SK-N-SH (cell line): ENCODE measurements around the gene PCDHA5. TPM values are rescaled to one million over a fixed set of nuclear protein-coding genes. Genes with fewer than 3 reads are reported as not detected.
"Not testable (repeated sequence)": the region's sequence is repeated elsewhere in the genome, so short reads cannot be mapped to it uniquely, and the experiment has no call there.

ENCODE experiments used
- CTCF ChIA-PET: fragments of 300-600, 350-600 bp; formaldehyde crosslinking; extraction: SDS; loops from one replicate; lab custom pipeline; 2021; lab: Yijun Ruan, JAX
- POLR2A ChIA-PET: fragments of 350-600 bp; sonication (Branson Sonifier 250); formaldehyde crosslinking; extraction: SDS; loops from one replicate; lab custom pipeline; 2020; ENCODE audit warnings: antibody characterized with exemption, inconsistent platforms; lab: Yijun Ruan, JAX
- DNase-seq: peaks from one replicate; pipeline ENCODE4 v3.0.0; 2012
- H2AFZ ChIP-seq: fragments of 200-600 bp; sonication (generic); 2 replicates; pipeline ENCODE4 v1.8.1; 2016; ENCODE audit warnings: antibody characterized with exemption, mild to moderate bottlenecking, low read depth
- H3F3A ChIP-seq: fragments of 200-600 bp; sonication (generic); replicated peaks from 2 replicates; pipeline ENCODE3; 2016; ENCODE audit warnings: antibody characterized with exemption, mild to moderate bottlenecking; ENCODE audit not compliant: insufficient read depth
- H3K27ac ChIP-seq, 2 experiments: fragments of 200-500 bp in 1 of 2; fragments of 200-600 bp in 1 of 2; sonication (Bioruptor generic) in 1 of 2; sonication (generic), shearing (Covaris generic) in 1 of 2; 2 replicates each; pipeline versions ENCODE4 v1.5.1 to v1.6.1; 2014 to 2016; ENCODE audit warnings: low read depth in 2 of 2, inconsistent platforms in 1 of 2, low read length in 1 of 2, mild to moderate bottlenecking in 1 of 2, mixed read lengths in 1 of 2
- H3K27me3 ChIP-seq: fragments of 200-600 bp; sonication (generic), shearing (Covaris generic); 2 replicates; pipeline ENCODE4 v1.6.1; 2016; ENCODE audit warnings: mixed run types; ENCODE audit not compliant: insufficient read depth
- H3K36me3 ChIP-seq, 2 experiments: fragments of 200-500 bp in 1 of 2; fragments of 200-600 bp in 1 of 2; sonication (Bioruptor generic) in 1 of 2; sonication (generic) in 1 of 2; replicated peaks in 1 of 2; 2 replicates each; pipeline versions ENCODE3 to v1.5.1; 2014 to 2016; ENCODE audit warnings: low read length in 1 of 2, mild to moderate bottlenecking in 1 of 2; ENCODE audit not compliant: insufficient read depth in 2 of 2, control insufficient read depth in 1 of 2
- H3K4me1 ChIP-seq, 2 experiments: fragments of 200-500 bp in 1 of 2; fragments of 200-600 bp in 1 of 2; sonication (Bioruptor generic) in 1 of 2; sonication (generic), shearing (Covaris generic) in 1 of 2; 2 replicates each; pipeline versions ENCODE4 v1.5.1 to v1.6.1; 2014 to 2016; ENCODE audit warnings: low read depth in 1 of 2, low read length in 1 of 2, mixed run types in 1 of 2; ENCODE audit not compliant: insufficient read depth in 2 of 2, control insufficient read depth in 1 of 2
- H3K4me2 ChIP-seq: fragments of 200-600 bp; sonication (generic), shearing (Covaris generic); 2 replicates; pipeline ENCODE4 v1.6.1; 2017; ENCODE audit warnings: mixed run types
- H3K4me3 ChIP-seq, 2 experiments: fragments of 200-500 bp in 1 of 2; fragments of 200-600 bp in 1 of 2; sonication (Bioruptor generic) in 1 of 2; sonication (generic), shearing (Covaris generic) in 1 of 2; 2 replicates each; pipeline versions ENCODE4 v1.5.1 to v1.8.1; 2014 to 2016; ENCODE audit warnings: low read depth in 2 of 2, inconsistent platforms in 1 of 2, low read length in 1 of 2, mild to moderate bottlenecking in 1 of 2, mixed read lengths in 1 of 2, moderate library complexity in 1 of 2
- H3K79me2 ChIP-seq: fragments of 200-600 bp; sonication (generic); 2 replicates; pipeline ENCODE4 v1.8.1; 2017; ENCODE audit warnings: mild to moderate bottlenecking; ENCODE audit not compliant: insufficient read depth
- H3K9ac ChIP-seq: fragments of 200-600 bp; sonication (generic); 2 replicates; pipeline ENCODE4 v1.6.1; 2017; ENCODE audit warnings: mixed run types
- H3K9me2 ChIP-seq: fragments of 200-600 bp; sonication (generic); 2 replicates; pipeline ENCODE4 v1.6.1; 2017; ENCODE audit warnings: mixed run types
- H3K9me3 ChIP-seq: fragments of 200-600 bp; sonication (generic); 2 replicates; pipeline ENCODE4 v1.6.1; 2017; ENCODE audit warnings: mixed run types, mild to moderate bottlenecking, moderate library complexity
- H4K20me1 ChIP-seq: fragments of 200-600 bp; sonication (generic); 2 replicates; pipeline ENCODE4 v1.6.1; 2017; ENCODE audit warnings: mild to moderate bottlenecking, mixed run types; ENCODE audit not compliant: insufficient read depth
- GABPA ChIP-seq: IDR thresholded peaks from 2 replicates; pipeline ENCODE4 v1.4.0; 2012; ENCODE audit warnings: low read depth, mild to moderate bottlenecking
- IRF3 ChIP-seq: fragments of 150-350 bp; IDR thresholded peaks from 2 replicates; pipeline ENCODE4 v1.6.1; 2016; ENCODE audit warnings: mild to moderate bottlenecking, low read depth, low read length
- JUND ChIP-seq: IDR thresholded peaks from 2 replicates; pipeline ENCODE4 v1.4.0; 2012
- NFIC ChIP-seq: IDR thresholded peaks from 2 replicates; pipeline ENCODE4 v1.4.0; 2012; ENCODE audit warnings: borderline replicate concordance
- NRF1 ChIP-seq: IDR thresholded peaks from 2 replicates; pipeline ENCODE4 v1.6.1; 2012; ENCODE audit warnings: low read depth, mild to moderate bottlenecking, low read length
- POLR2AphosphoS5 ChIP-seq: IDR thresholded peaks from 2 replicates; pipeline ENCODE4 v1.6.1; 2012; ENCODE audit warnings: low read depth, low read length
- RAD21 ChIP-seq: IDR thresholded peaks from 2 replicates; pipeline ENCODE4 v1.6.1; 2012; ENCODE audit warnings: mild to moderate bottlenecking, low read length
- RCOR1 ChIP-seq: fragments of 150-350 bp; IDR thresholded peaks from 2 replicates; pipeline ENCODE4 v1.6.1; 2017; ENCODE audit warnings: antibody characterized with exemption, low read length
- RXRA ChIP-seq: IDR thresholded peaks from 2 replicates; pipeline ENCODE4 v1.4.0; 2012; ENCODE audit warnings: low read depth, mild to moderate bottlenecking, borderline replicate concordance
- SIN3A ChIP-seq: IDR thresholded peaks from 2 replicates; pipeline ENCODE4 v1.6.1; 2012; ENCODE audit warnings: low read depth, mild to moderate bottlenecking, low read length, moderate library complexity, borderline replicate concordance
- SMC3 ChIP-seq: IDR thresholded peaks from 2 replicates; pipeline ENCODE4 v1.6.1; 2012; ENCODE audit warnings: low read depth, low read length, improper control_type of control experiment
- TAF1 ChIP-seq: IDR thresholded peaks from 2 replicates; pipeline ENCODE4 v1.6.1; 2012; ENCODE audit warnings: low read depth, mild to moderate bottlenecking, low read length, moderate library complexity, borderline replicate concordance
- TCF12 ChIP-seq: IDR thresholded peaks from 2 replicates; pipeline ENCODE4 v1.4.0; 2012
- TEAD4 ChIP-seq: IDR thresholded peaks from 2 replicates; pipeline ENCODE4 v1.4.0; 2012; ENCODE audit warnings: mild to moderate bottlenecking, borderline replicate concordance; ENCODE audit not compliant: insufficient read depth
- WGBS: methylation state at CpG from one replicate; pipeline ENCODE4 v1.1.6; 2017; ENCODE audit warnings: low lambda C conversion rate; 5-methylcytosine and 5-hydroxymethylcytosine counted together
- polyA plus RNA-seq, 3 experiments: library from polyadenylated mRNA; depleted of rRNA; stranded (reverse); fragments of >200 nt; gene quantifications; 2 replicates each; pipeline ENCODE4 v1.2.3, GENCODE V29; 2012
- TF ChIP-seq, protein P1 (sequence below): IDR thresholded peaks from 2 replicates; pipeline ENCODE4; 2012
- TF ChIP-seq, protein P2 (sequence below): IDR thresholded peaks from 2 replicates; pipeline ENCODE4 v1.4.0; 2012; ENCODE audit warnings: low read depth, borderline replicate concordance

The PCDHA5 gene
- polyA plus RNA-seq, 1 of the 3 experiments (the other 2 are of a cell fraction): 0.02 TPM

DNA sequence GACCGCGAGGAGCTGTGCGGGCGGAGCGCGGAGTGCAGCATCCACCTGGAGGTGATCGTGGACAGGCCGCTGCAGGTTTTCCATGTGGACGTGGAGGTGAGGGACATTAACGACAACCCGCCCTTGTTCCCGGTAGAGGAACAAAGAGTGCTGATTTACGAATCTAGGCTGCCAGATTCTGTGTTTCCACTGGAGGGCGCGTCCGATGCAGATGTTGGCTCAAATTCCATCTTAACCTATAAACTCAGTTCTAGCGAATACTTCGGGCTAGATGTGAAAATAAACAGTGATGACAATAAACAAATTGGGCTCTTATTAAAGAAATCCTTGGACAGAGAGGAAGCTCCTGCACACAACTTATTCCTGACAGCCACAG is 6.9 kb downstream of the PCDHA5 start:
- Histone ChIP-seq H3K4me1 (no peaks in the 10 kb centered on the region), H3F3A (no peaks in the 10 kb centered on the region), H3K27me3 (no peaks in the 10 kb centered on the region), H3K9ac (no peak overlapping the region), H3K9me2 (no peaks in the 10 kb centered on the region), H3K4me3 (no peak overlapping the region), H4K20me1 (no peaks in the 10 kb centered on the region), H3K79me2 (no peaks in the 10 kb centered on the region), H3K36me3 (no peaks in the 10 kb centered on the region), H3K9me3 (no peaks in the 10 kb centered on the region), H3K27ac (no peak overlapping the region), H2AFZ (no peak overlapping the region), H3K4me2 (no peak overlapping the region)
- no peak for DNase-seq
- POLR2A ChIA-PET: no interaction called here
- WGBS: 83% methylated on average over 18 of the region's 18 CpGs
- CTCF ChIA-PET: interaction anchor here (1.8 kb wide), 1 partner anchor 212 kb away, joined by 8 read pairs; no protein-coding TSS in a partner anchor
- TF ChIP-seq TEAD4 (no peak), SMC3 (no peak), NFIC (no peak), SIN3A (no peak)
- TF ChIP-seq, protein P1, sequence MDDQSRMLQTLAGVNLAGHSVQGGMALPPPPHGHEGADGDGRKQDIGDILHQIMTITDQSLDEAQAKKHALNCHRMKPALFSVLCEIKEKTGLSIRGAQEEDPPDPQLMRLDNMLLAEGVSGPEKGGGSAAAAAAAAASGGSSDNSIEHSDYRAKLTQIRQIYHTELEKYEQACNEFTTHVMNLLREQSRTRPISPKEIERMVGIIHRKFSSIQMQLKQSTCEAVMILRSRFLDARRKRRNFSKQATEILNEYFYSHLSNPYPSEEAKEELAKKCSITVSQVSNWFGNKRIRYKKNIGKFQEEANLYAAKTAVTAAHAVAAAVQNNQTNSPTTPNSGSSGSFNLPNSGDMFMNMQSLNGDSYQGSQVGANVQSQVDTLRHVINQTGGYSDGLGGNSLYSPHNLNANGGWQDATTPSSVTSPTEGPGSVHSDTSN: no peak

- H3K4me1 ChIP-seq, H3K9ac ChIP-seq, H3K9me2 ChIP-seq, H2AFZ ChIP-seq, H3K27me3 ChIP-seq, H3K27ac ChIP-seq, H3K36me3 ChIP-seq, POLR2A ChIA-PET, H3K4me3 ChIP-seq, H3K4me2 ChIP-seq, H3K9me3 ChIP-seq, H3K79me2 ChIP-seq, H3F3A ChIP-seq, DNase-seq, H4K20me1 ChIP-seq: not testable (repeated sequence)
- 89% methylated on average over 66 of the region's 106 CpGs for WGBS
- CTCF ChIA-PET: interaction anchor here (1.4 kb wide), 1 partner anchor 12 kb away, joined by 5 read pairs; no protein-coding TSS in a partner anchor
Measured at GRCh38 chr5:140829511-140830501, 8.4 kb downstream of the PCDHA5 start.

GRCh38 chr5:140833993-140834392 is 12.6 kb downstream of the PCDHA5 start, which contains the start of gene PCDHA7:
PCDHA7 (plus strand) TSS chr5:140834269; CDS start chr5:140834384, 115 bp downstream.
- H3K27ac ChIP-seq: no peak within 1 kb of the TSS
- no peak within 1 kb of the TSS for H3K4me3 ChIP-seq
- H3K36me3 ChIP-seq: no peaks in the 10 kb centered on the region
- no peaks in the 10 kb centered on the region for H3K27me3 ChIP-seq
- H3K9me3 ChIP-seq: no peaks in the 10 kb centered on the region
- POLR2A ChIA-PET: no interaction called here
- no peak within 1 kb of the TSS for H3K4me2 ChIP-seq
- 39% methylated on average over 8 of the region's 8 CpGs for WGBS
- no peaks in the 10 kb centered on the region for H3F3A ChIP-seq
- CTCF ChIA-PET: no interaction called here
- no peak for DNase-seq
- no peak within 1 kb of the TSS for H2AFZ ChIP-seq
- H3K9ac ChIP-seq: no peak within 1 kb of the TSS
- H3K79me2 ChIP-seq: no peaks in the 10 kb centered on the region
- no peaks in the 10 kb centered on the region for H4K20me1 ChIP-seq
- no peaks in the 10 kb centered on the region for H3K4me1 ChIP-seq
- H3K9me2 ChIP-seq: no peaks in the 10 kb centered on the region
- TF ChIP-seq, protein P2, sequence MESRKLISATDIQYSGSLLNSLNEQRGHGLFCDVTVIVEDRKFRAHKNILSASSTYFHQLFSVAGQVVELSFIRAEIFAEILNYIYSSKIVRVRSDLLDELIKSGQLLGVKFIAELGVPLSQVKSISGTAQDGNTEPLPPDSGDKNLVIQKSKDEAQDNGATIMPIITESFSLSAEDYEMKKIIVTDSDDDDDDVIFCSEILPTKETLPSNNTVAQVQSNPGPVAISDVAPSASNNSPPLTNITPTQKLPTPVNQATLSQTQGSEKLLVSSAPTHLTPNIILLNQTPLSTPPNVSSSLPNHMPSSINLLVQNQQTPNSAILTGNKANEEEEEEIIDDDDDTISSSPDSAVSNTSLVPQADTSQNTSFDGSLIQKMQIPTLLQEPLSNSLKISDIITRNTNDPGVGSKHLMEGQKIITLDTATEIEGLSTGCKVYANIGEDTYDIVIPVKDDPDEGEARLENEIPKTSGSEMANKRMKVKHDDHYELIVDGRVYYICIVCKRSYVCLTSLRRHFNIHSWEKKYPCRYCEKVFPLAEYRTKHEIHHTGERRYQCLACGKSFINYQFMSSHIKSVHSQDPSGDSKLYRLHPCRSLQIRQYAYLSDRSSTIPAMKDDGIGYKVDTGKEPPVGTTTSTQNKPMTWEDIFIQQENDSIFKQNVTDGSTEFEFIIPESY: no peak
- TF ChIP-seq IRF3: no peak
- TF ChIP-seq RCOR1: no peak
- TF ChIP-seq JUND: no peak
- no peak for TF ChIP-seq RAD21
- no peak for TF ChIP-seq POLR2AphosphoS5
- TF ChIP-seq SIN3A: no peak
- TF ChIP-seq, protein P1: no peak
- no peak for TF ChIP-seq TCF12
- no peak for TF ChIP-seq NRF1
- TF ChIP-seq TAF1: no peak
- no peak for TF ChIP-seq RXRA
- TF ChIP-seq GABPA: no peak
